ENCODE results near the gene GTF2F2. TPM values are rescaled to one million over a fixed set of nuclear protein-coding genes. Genes with fewer than 3 reads are reported as not detected.
"Not testable (repeated sequence)": the region's sequence is repeated elsewhere in the genome, so short reads cannot be mapped to it uniquely, and the experiment has no call there.

GTF2F2 gene
- total RNA-seq, 1 experiment from 2014 or later, result 40.1 TPM

DNA sequence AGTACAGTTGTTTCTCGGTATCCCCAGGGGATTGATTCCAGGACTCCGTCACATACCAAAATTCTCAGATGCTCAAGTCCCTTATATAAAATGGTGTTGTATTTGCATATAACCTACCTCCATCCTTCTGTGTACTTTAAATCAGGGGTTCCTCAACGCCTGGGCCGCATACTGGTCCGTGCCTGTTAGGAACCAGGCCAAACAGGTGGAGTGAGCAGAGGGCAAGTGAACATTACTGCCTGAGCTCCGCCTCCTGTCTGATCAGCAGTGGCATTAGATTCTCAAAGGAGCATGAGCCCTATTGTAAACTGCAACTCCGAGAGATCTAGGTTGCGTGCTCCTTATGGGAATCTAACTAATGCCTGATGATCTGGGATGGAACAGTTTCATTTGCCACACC lies 122.8 kb downstream of the GTF2F2 start:
- DNase-seq (ENCODE audit: low read depth, low spot score), result no peak
- Histone ChIP-seq H3K4me1 (ENCODE audit: control insufficient read depth in 1 of 2, insufficient read depth in 2 of 2, low read length in 2 of 2) (peaks cover 20 to 46% of the 10 kb centered on the region in 2 experiments), H3K27me3 (ENCODE audit: insufficient read depth, low read length) (no peaks in the 10 kb centered on the region), H3K9me3 (ENCODE audit: control insufficient read depth in 1 of 2, insufficient read depth in 1 of 2, low read depth in 1 of 2, low read length in 2 of 2) (no peaks in the 10 kb centered on the region), H3K9me2 (ENCODE audit: insufficient read depth) (no peaks in the 10 kb centered on the region), H3K36me3 (ENCODE audit: control insufficient read depth in 1 of 2, insufficient read depth in 2 of 2, low read length in 2 of 2) (no peaks in the 10 kb centered on the region), H3K27ac (ENCODE audit: low read depth, low read length) (no peak overlapping the region), H3K4me3 (replicated peaks in 1 of 2; ENCODE audit: low read depth in 1 of 2, low read length in 2 of 2) (no peak overlapping the region), H4K20me1 (ENCODE audit: insufficient read depth) (no peaks in the 10 kb centered on the region), H2AFZ (ENCODE audit: low read depth, low read length, poor library complexity, severe bottlenecking) (no peak overlapping the region), H3K4me2 (ENCODE audit: low read length) (no peak overlapping the region), H3K9ac (ENCODE audit: low read length) (no peak overlapping the region), H3K79me2 (ENCODE audit: insufficient read depth, low read length) (peaks cover 44% of the 10 kb centered on the region)
- TF ChIP-seq CBX3 (IDR thresholded peaks at IDR 0.05; ENCODE audit: low read depth) (no peak), EZH2phosphoT487 (IDR thresholded peaks at IDR 0.05; ENCODE audit: borderline replicate concordance) (no peak), ZFX (IDR thresholded peaks at IDR 0.05) (no peak), EGR1 (IDR thresholded peaks at IDR 0.05; ENCODE audit: low read depth) (no peak), SIN3A (IDR thresholded peaks at IDR 0.05; ENCODE audit: low read depth) (no peak), TCF7L2 (IDR thresholded peaks at IDR 0.05; ENCODE audit: borderline replicate concordance, extremely low read depth, insufficient read depth, insufficient read length) (no peak), ELF1 (IDR thresholded peaks at IDR 0.05; ENCODE audit: borderline replicate concordance, low read depth) (no peak), YY1 (IDR thresholded peaks at IDR 0.05; ENCODE audit: extremely low read depth, insufficient replicate concordance, low read depth, low read length) (no peak), EZH2 (IDR thresholded peaks at IDR 0.05) (no peak), POLR2A (IDR thresholded peaks at IDR 0.05; ENCODE audit: borderline replicate concordance, extremely low read depth, insufficient read depth, insufficient read length) (no peak), RAD21 (IDR thresholded peaks at IDR 0.05; ENCODE audit: low read depth) (no peak), CEBPB (IDR thresholded peaks at IDR 0.05; ENCODE audit: low read depth) (no peak), FOSL1 (IDR thresholded peaks at IDR 0.05; ENCODE audit: low read depth) (no peak), POLR2AphosphoS5 (IDR thresholded peaks at IDR 0.05; ENCODE audit: low read depth, low read length) (no peak)
- TF ChIP-seq, protein P1, sequence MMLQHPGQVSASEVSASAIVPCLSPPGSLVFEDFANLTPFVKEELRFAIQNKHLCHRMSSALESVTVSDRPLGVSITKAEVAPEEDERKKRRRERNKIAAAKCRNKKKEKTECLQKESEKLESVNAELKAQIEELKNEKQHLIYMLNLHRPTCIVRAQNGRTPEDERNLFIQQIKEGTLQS (IDR thresholded peaks at IDR 0.05), result no peak
- TF ChIP-seq, protein P2, sequence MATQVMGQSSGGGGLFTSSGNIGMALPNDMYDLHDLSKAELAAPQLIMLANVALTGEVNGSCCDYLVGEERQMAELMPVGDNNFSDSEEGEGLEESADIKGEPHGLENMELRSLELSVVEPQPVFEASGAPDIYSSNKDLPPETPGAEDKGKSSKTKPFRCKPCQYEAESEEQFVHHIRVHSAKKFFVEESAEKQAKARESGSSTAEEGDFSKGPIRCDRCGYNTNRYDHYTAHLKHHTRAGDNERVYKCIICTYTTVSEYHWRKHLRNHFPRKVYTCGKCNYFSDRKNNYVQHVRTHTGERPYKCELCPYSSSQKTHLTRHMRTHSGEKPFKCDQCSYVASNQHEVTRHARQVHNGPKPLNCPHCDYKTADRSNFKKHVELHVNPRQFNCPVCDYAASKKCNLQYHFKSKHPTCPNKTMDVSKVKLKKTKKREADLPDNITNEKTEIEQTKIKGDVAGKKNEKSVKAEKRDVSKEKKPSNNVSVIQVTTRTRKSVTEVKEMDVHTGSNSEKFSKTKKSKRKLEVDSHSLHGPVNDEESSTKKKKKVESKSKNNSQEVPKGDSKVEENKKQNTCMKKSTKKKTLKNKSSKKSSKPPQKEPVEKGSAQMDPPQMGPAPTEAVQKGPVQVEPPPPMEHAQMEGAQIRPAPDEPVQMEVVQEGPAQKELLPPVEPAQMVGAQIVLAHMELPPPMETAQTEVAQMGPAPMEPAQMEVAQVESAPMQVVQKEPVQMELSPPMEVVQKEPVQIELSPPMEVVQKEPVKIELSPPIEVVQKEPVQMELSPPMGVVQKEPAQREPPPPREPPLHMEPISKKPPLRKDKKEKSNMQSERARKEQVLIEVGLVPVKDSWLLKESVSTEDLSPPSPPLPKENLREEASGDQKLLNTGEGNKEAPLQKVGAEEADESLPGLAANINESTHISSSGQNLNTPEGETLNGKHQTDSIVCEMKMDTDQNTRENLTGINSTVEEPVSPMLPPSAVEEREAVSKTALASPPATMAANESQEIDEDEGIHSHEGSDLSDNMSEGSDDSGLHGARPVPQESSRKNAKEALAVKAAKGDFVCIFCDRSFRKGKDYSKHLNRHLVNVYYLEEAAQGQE (IDR thresholded peaks at IDR 0.05; ENCODE audit: low read depth), result no peak
- POLR2A ChIA-PET, result interaction anchor here (0.6 kb wide), 1 partner anchor 22 kb away, joined by 3 read pairs; no protein-coding TSS in a partner anchor
- intact Hi-C loops (cut with micrococcal nuclease), result no loop called here
- BruUV-seq (replicated peaks), result no TSS peak
- CTCF ChIA-PET, result no interaction called here
- RAD21 ChIA-PET (ENCODE audit: low non-redundant PET in 1 of 2, low total read pairs in 2 of 2, uncharacterized antibody in 2 of 2, unreplicated experiment in 2 of 2), result no interaction called here
- ATAC-seq, result no peak

DNA sequence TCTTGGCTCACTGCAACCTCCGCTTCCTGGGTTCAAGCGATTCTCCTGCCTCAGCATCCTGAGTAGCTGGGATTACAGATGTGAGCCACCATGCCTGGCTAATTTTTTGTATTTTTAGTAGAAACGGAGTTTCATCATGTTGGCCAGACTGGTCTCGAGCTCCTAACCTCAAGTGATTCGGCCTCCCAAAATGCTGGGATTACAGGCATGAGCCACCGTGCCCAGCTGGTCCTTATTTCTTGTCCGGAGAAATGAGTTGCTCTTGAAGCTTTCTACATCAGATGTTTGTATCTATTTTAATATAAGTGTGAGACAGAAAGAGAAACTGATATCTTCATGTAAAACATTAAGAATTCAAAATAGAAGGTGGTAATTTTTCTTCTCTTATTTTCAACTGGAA lies 124.4 kb downstream of the GTF2F2 start:
- H2AFZ ChIP-seq (ENCODE audit: low read depth, low read length, poor library complexity, severe bottlenecking); BruUV-seq (replicated peaks); ATAC-seq; H3K9me3 ChIP-seq (ENCODE audit: control insufficient read depth in 1 of 2, insufficient read depth in 1 of 2, low read depth in 1 of 2, low read length in 2 of 2); H3K36me3 ChIP-seq (ENCODE audit: control insufficient read depth in 1 of 2, insufficient read depth in 2 of 2, low read length in 2 of 2); H3K4me3 ChIP-seq (replicated peaks in 1 of 2; ENCODE audit: low read depth in 1 of 2, low read length in 2 of 2); H3K9ac ChIP-seq (ENCODE audit: low read length); CTCF ChIA-PET; H3K9me2 ChIP-seq (ENCODE audit: insufficient read depth); H3K27me3 ChIP-seq (ENCODE audit: insufficient read depth, low read length); DNase-seq (ENCODE audit: low read depth, low spot score); RAD21 ChIA-PET (ENCODE audit: low non-redundant PET in 1 of 2, low total read pairs in 2 of 2, uncharacterized antibody in 2 of 2, unreplicated experiment in 2 of 2); intact Hi-C loops (cut with micrococcal nuclease); H3K27ac ChIP-seq (ENCODE audit: low read depth, low read length); H3K4me2 ChIP-seq (ENCODE audit: low read length); H4K20me1 ChIP-seq (ENCODE audit: insufficient read depth); POLR2A ChIA-PET: not testable (repeated sequence)
- H3K79me2 ChIP-seq (ENCODE audit: insufficient read depth, low read length), result peaks cover 47% of the 10 kb centered on the region
- H3K4me1 ChIP-seq (ENCODE audit: control insufficient read depth in 1 of 2, insufficient read depth in 2 of 2, low read length in 2 of 2), result peaks cover 20 to 36% of the 10 kb centered on the region in 2 experiments

All from HCT116 (cell line).